Tracheal epithelial cell (primary cell): ENCODE data around the gene VPS18. TPM values are rescaled to one million over a fixed set of nuclear protein-coding genes. Genes with fewer than 3 reads are reported as not detected.

Experiments used
- total RNA-seq: library from RNA; depleted of rRNA; stranded (reverse); fragments of >200 nt; gene quantifications from 2 replicates; pipeline ENCODE4 v1.2.1, GENCODE V29; 2014

The VPS18 gene
- 24.7 and 48.0 TPM in 2 replicates for total RNA-seq

GRCh38 chr15:40893733-40894680 lies at the start of gene VPS18:
Gene VPS18 (plus strand): TSS chr15:40894450. CDS start chr15:40894769, 319 bp downstream.

GRCh38 chr15:40873694-40874561 lies 20.3 kb upstream of the VPS18 start, which contains the start of gene RHOV:
Gene RHOV (minus strand): TSS chr15:40874234. CDS start chr15:40874139, 95 bp downstream.

GRCh38 chr15:40928821-40929659 lies 34.8 kb downstream of the VPS18 start, which contains the start of gene DLL4:
Gene DLL4 (plus strand): TSS chr15:40929340. CDS start chr15:40929669, 329 bp downstream.

GRCh38 chr15:40952901-40953712 lies 58.9 kb downstream of the VPS18 start, which contains the start of gene CHAC1:
Gene CHAC1 (plus strand): TSS chr15:40953471. CDS start chr15:40953584, 113 bp downstream.

Other genes with a start within 250 kb of the VPS18 start
- gene RAD51, start 199.3 kb upstream of the VPS18 start, total RNA-seq, result 0.21 and 2.4 TPM in 2 replicates
- gene RMDN3, start 139.2 kb upstream of the VPS18 start, total RNA-seq, result 14.5 and 14.7 TPM in 2 replicates
- gene GCHFR, start 130.4 kb upstream of the VPS18 start, total RNA-seq, result 8.4 and 30.9 TPM in 2 replicates
- 0.85 and 1.2 TPM in 2 replicates for gene C15orf62, start 124.5 kb upstream of the VPS18 start, total RNA-seq
- gene ZFYVE19, start 87.4 kb upstream of the VPS18 start, total RNA-seq, result 29.4 and 29.9 TPM in 2 replicates
- 22.8 and 28.4 TPM in 2 replicates for gene DNAJC17, start 87.0 kb upstream of the VPS18 start, total RNA-seq
- not detected in 2 replicates for gene PPP1R14D, start 65.7 kb upstream of the VPS18 start, total RNA-seq
- gene SPINT1, start 50.4 kb upstream of the VPS18 start, total RNA-seq, result 258 and 274 TPM in 2 replicates
- 11.7 and 17.8 TPM in 2 replicates for gene RHOV, start 20.2 kb upstream of the VPS18 start, total RNA-seq
- under 0.01 TPM in 1 of 2 replicates, not detected in the other for gene DLL4, start 34.9 kb downstream of the VPS18 start, total RNA-seq
- gene CHAC1, start 59.0 kb downstream of the VPS18 start, total RNA-seq, result 11.3 and 38.6 TPM in 2 replicates
- 16.4 and 25.2 TPM in 2 replicates for gene INO80, start 221.8 kb downstream of the VPS18 start, total RNA-seq